HG03135 (cell line): ENCODE measurements around the gene SPAG16.

Experiments
- ATAC-seq: cut with Tn5 transposase; IDR thresholded peaks from one replicate; pipeline ENCODE4 v1.9.1; 2021; ENCODE audit warnings: mild to moderate bottlenecking, moderate library complexity; ENCODE audit not compliant: unreplicated experiment

The SPAG16 gene

GRCh38 chr2:214450118-214450894 lies 1166.0 kb downstream of the SPAG16 start:
- ATAC-seq, result no peak

GRCh38 chr2:214451516-214452275 lies 1167.4 kb downstream of the SPAG16 start:
- no peak for ATAC-seq
